HepG2 (cell line): ENCODE results near the gene DDC. TPM values are rescaled to one million over a fixed set of nuclear protein-coding genes. Genes with fewer than 3 reads are reported as not detected.
A peak's percentile ranks its signal among the peaks of the same experiment; 100 is the strongest.

Experiments used
- CCDC6 ChIP-seq: sonication (generic); formaldehyde crosslinking; IDR thresholded peaks from 2 replicates; pipeline ENCODE4 v1.8.1; 2022; ENCODE audit warnings: mild to moderate bottlenecking, missing genetic modification reagents, moderate library complexity
- FOXO4 ChIP-seq: sonication (generic); formaldehyde crosslinking; conservative IDR thresholded peaks from 2 replicates; pipeline ENCODE4 v1.8.1; 2023; ENCODE audit warnings: missing genetic modification reagents
- NFATC3 ChIP-seq: sonication (generic); formaldehyde crosslinking; IDR thresholded peaks from 2 replicates; pipeline ENCODE4 v1.5.1; 2020; ENCODE audit warnings: mild to moderate bottlenecking, missing genetic modification reagents
- PRDM4 ChIP-seq: sonication (generic); formaldehyde crosslinking; IDR thresholded peaks from 2 replicates; pipeline ENCODE4 v1.9.0; 2021; ENCODE audit warnings: missing genetic modification reagents, borderline replicate concordance
- ZBTB42 ChIP-seq: sonication (generic); formaldehyde crosslinking; IDR thresholded peaks from 2 replicates; pipeline ENCODE4 v1.5.0; 2020; ENCODE audit warnings: mild to moderate bottlenecking, missing genetic modification reagents
- ZNF317 ChIP-seq: sonication (generic); formaldehyde crosslinking; IDR thresholded peaks from 2 replicates; pipeline ENCODE4 v1.5.0; 2020; ENCODE audit warnings: mild to moderate bottlenecking, missing genetic modification reagents
- ZNF382 ChIP-seq: sonication (generic); formaldehyde crosslinking; IDR thresholded peaks from 2 replicates; pipeline ENCODE4 v1.5.0; 2020; ENCODE audit warnings: missing genetic modification reagents, mild to moderate bottlenecking, borderline replicate concordance
- ZNF761 ChIP-seq: sonication (generic); formaldehyde crosslinking; conservative IDR thresholded peaks from 2 replicates; pipeline ENCODE4 v1.4.0; 2020; ENCODE audit warnings: mild to moderate bottlenecking, missing genetic modification reagents
- ZSCAN31 ChIP-seq: sonication (generic); formaldehyde crosslinking; IDR thresholded peaks from 2 replicates; pipeline ENCODE4 v1.5.0; 2020; ENCODE audit warnings: low read depth, mild to moderate bottlenecking, missing genetic modification reagents
- polyA plus RNA-seq, 8 experiments: library from polyadenylated mRNA; depleted of rRNA in 3 of 8; stranded (reverse) in 7 of 8; unstranded in 1 of 8; fragments of >200 nt; fragmentation: Illumina TruSeq in 4 of 8; extraction: Trizol in 4 of 8; gene quantifications; 2 replicates each; pipeline versions ENCODE4 v1.2.1 to v1.2.3, GENCODE V29; 2011 to 2016; ENCODE audit warnings: low read depth in 4 of 8, missing spikeins in 1 of 8, mixed read lengths in 1 of 8; ENCODE audit not compliant: insufficient read depth in 1 of 8
- total RNA-seq, 5 experiments: library from RNA; depleted of rRNA; stranded (reverse); fragments of >200 nt; fragmentation: Illumina TruSeq; extraction: Trizol; gene quantifications; 2 replicates each; pipeline ENCODE4 v1.2.3, GENCODE V29; 2016; ENCODE audit warnings: low read depth in 1 of 5
- TF ChIP-seq, protein P1 (sequence below), 2 experiments: IDR thresholded peaks; 2 replicates each; pipeline ENCODE4 v1.6.1; 2011 to 2012; ENCODE audit warnings: low read length in 2 of 2, borderline replicate concordance in 1 of 2, low read depth in 1 of 2, mild to moderate bottlenecking in 1 of 2, moderate library complexity in 1 of 2
- TF ChIP-seq, protein P2 (sequence below): sonication (generic); formaldehyde crosslinking; IDR thresholded peaks from 2 replicates; pipeline ENCODE4 v1.8.1; 2023; ENCODE audit warnings: missing genetic modification reagents, mild to moderate bottlenecking, borderline replicate concordance
- TF ChIP-seq, protein P3 (sequence below): sonication (generic); formaldehyde crosslinking; IDR thresholded peaks from 2 replicates; pipeline ENCODE4 v1.4.0; 2020; ENCODE audit warnings: mild to moderate bottlenecking, missing genetic modification reagents

Gene DDC
- total and polyA plus RNA-seq, 2 of the 13 experiments (the other 11 are each of a cell fraction or from before 2014, with no cell fraction given) = 11.7 to 93.3 TPM

DNA sequence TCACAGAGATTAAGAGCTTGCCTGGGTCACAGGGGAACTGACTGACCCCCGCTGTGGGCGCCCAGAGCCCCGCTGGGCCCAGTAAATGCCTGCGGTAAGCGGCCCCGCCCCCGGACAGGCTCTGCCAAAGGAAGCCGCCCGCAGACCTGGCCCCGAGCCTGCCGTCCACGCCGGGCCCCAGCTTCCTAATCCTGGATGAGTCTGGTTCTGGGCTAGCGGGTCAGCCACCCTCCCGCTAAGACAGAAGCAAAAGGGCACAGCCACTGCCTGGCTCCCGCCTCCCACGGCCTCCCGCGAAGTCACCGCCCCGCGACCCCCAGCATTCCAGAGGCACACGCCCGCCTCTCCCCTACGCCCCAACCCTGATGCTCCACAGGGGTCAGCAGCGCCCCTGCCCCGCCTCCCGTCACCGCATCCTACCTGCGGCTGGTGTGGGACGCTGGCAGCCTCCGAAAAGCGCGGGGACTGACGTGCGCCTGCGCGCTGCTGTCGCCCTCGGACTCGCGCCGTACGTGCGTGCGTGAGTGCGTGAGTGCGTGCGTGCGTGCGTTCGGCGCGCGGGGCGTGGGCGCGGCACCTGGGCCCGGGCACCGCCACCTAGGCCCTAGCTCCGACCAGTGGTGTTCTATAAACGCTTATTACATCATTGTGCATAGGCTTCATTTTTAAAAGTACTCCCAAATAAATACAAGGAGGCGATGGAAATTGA lies 115.2 kb downstream of the DDC start, which contains the start of gene FIGNL1 (continued):
- TF ChIP-seq, protein P1, sequence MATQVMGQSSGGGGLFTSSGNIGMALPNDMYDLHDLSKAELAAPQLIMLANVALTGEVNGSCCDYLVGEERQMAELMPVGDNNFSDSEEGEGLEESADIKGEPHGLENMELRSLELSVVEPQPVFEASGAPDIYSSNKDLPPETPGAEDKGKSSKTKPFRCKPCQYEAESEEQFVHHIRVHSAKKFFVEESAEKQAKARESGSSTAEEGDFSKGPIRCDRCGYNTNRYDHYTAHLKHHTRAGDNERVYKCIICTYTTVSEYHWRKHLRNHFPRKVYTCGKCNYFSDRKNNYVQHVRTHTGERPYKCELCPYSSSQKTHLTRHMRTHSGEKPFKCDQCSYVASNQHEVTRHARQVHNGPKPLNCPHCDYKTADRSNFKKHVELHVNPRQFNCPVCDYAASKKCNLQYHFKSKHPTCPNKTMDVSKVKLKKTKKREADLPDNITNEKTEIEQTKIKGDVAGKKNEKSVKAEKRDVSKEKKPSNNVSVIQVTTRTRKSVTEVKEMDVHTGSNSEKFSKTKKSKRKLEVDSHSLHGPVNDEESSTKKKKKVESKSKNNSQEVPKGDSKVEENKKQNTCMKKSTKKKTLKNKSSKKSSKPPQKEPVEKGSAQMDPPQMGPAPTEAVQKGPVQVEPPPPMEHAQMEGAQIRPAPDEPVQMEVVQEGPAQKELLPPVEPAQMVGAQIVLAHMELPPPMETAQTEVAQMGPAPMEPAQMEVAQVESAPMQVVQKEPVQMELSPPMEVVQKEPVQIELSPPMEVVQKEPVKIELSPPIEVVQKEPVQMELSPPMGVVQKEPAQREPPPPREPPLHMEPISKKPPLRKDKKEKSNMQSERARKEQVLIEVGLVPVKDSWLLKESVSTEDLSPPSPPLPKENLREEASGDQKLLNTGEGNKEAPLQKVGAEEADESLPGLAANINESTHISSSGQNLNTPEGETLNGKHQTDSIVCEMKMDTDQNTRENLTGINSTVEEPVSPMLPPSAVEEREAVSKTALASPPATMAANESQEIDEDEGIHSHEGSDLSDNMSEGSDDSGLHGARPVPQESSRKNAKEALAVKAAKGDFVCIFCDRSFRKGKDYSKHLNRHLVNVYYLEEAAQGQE (IDR thresholded peaks at IDR 0.05; ENCODE audit: borderline replicate concordance in 1 of 2, low read depth in 1 of 2, low read length in 2 of 2) = no peak
- TF ChIP-seq, protein P2, sequence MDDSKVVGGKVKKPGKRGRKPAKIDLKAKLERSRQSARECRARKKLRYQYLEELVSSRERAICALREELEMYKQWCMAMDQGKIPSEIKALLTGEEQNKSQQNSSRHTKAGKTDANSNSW (CRISPR knock-in tag) = peak; percentile 79; the same call in 1 of the 2 replicates
- 0 out of 2 replicates have a peak, but pooled peaks have one; percentile 41 for TF ChIP-seq CCDC6 (CRISPR knock-in tag)
- peak; percentile 91 for TF ChIP-seq ZBTB42 (CRISPR knock-in tag)
- no peak for TF ChIP-seq ZNF761
- no peak for TF ChIP-seq PRDM4 (CRISPR knock-in tag)
- peak; percentile 80; the same call in 1 of the 2 replicates for TF ChIP-seq ZSCAN31 (CRISPR knock-in tag)
- no peak for TF ChIP-seq ZNF382 (CRISPR knock-in tag)
- TF ChIP-seq ZNF317 = no peak
- TF ChIP-seq FOXO4 (CRISPR knock-in tag) = no peak
- no peak for TF ChIP-seq NFATC3
- TF ChIP-seq, protein P3, sequence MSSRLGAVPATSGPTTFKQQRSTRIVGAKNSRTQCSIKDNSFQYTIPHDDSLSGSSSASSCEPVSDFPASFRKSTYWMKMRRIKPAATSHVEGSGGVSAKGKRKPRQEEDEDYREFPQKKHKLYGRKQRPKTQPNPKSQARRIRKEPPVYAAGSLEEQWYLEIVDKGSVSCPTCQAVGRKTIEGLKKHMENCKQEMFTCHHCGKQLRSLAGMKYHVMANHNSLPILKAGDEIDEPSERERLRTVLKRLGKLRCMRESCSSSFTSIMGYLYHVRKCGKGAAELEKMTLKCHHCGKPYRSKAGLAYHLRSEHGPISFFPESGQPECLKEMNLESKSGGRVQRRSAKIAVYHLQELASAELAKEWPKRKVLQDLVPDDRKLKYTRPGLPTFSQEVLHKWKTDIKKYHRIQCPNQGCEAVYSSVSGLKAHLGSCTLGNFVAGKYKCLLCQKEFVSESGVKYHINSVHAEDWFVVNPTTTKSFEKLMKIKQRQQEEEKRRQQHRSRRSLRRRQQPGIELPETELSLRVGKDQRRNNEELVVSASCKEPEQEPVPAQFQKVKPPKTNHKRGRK = peak; percentile 48; the same call in 1 of the 2 replicates
